OCI-M1 (cell line): ENCODE measurements around the gene TMEM201.

Experiments used
- DNase-seq: peaks from one replicate; lab custom pipeline; 2025; lab: John Stamatoyannopoulos, UW

Gene TMEM201

GRCh38 chr1:9580942-9581341 is 7.8 kb upstream of the TMEM201 start:
- no peak for DNase-seq

- no peak for DNase-seq
Observed at GRCh38 chr1:9586147-9586766, 2.5 kb upstream of the TMEM201 start.

- peak; percentile 34 for DNase-seq
Observed at GRCh38 chr1:9589144-9589718, 520 bp downstream of the TMEM201 start.

- DNase-seq = peak; percentile 34
Observed at GRCh38 chr1:9589719-9590157, 1.0 kb downstream of the TMEM201 start.

DNA sequence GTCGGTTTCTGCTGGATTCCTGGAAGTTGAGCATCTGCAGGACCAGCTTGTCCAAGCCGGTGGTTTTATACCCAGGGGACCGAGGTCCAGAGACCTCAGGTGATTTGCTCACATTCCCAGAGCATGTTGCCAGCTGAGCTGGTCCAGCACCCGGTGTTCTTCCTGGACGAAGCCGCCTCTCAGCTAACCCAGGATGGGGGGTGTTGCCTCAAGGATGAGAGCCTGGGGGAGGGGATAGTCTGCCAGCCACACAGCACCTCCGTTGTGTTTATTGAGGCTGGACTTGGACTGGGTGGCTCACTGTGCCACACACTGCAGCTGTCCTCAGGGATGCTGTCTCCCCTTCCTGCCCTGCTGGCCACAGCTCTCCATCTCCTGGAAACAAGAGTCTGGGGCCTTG is 1.5 kb downstream of the TMEM201 start:
- no peak for DNase-seq

DNA sequence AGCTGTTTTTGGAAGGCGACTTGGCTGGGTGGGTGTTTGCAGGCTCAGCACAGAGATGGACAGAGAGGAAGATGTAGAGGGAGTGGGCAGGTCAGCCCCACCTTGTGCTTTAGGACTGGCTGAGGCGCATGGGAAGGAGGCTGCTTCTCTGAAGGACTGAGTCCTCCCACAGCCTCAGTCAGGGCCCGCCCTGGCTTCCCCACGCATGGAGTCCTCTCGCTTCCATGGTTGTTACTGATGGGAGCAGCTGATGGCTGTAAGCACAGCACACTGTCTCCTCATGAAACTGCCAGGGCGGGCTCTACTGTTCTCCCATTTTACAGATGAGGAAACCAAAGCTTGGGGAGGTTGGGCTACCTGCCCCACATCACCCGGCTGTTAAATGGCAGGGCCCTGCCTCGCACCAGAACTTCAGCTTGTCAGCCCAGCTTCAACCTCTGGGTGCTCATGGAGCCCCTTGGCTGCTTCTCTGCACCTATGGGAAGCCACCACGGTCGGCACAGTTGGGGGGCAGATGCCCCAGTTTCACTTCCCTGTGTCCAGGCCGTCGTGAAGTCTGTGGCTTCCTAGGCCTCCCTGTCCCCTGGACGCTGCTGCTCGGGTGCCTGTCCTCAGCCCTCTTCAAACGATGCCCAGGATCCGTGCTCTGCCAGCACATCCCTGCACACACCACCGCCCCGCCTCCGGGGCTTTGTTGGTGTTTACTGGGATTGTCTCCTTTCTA is 2.4 kb downstream of the TMEM201 start:
- no peak for DNase-seq

DNA sequence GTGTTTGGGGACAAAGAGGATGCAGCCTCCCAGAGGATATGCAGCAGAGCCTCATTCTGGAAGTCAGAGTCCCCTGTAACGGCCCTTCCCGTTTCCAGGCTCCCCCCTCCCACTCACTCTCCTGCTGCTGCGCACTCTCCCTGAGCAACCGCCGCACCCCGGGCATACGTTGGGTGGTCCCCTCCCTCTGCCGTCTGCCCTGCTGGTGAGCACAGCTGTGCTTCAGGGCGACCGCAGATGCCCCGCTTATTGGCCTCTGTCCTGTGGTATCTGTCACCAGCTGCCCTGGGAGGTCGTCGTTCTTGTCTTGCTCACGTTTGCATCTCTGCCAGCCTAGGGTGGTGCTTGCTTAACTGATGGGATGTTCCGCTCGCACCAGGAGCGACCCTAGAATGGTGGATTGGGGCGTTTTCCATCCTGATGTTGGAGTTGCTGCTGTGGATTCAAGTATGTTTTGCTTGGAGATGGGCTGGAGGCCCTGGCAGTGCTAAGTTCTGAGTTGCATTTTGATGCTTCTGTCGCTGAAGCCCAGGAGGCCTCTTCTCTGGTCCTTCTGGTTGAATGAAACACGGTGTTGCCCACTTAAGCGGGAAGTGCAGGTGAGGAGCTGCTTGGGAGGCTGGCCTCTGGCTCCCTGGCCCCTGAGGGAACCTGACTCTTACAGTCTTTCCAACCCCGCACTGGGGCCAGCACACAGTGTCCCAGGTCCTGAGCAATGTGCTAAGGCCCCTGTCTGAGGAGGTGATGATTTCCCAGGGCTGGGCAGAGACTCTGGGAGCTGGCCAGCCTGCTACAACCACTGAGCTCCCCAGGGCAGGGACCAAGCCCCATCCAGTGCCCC is 3.2 kb downstream of the TMEM201 start:
- no peak for DNase-seq

- no peak for DNase-seq
Observed at GRCh38 chr1:9592510-9593075, 3.9 kb downstream of the TMEM201 start.

DNA sequence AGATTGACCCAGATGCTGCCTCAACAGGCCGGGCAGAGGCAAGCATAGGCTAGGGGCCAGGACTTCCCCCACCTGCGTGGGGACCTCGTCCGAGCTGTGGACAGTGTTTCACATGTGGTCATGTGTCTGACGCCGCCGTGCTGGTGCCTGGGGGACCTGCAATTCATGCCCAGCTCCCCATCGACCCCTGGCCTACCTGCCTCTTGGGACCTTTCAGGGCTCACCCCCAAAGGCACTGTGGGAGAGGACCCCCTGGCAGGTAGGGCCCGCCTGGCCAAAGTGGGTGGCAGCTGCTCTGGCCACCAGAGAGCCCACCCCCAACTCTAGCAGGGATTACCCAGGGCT is 4.4 kb downstream of the TMEM201 start:
- no peak for DNase-seq

DNA sequence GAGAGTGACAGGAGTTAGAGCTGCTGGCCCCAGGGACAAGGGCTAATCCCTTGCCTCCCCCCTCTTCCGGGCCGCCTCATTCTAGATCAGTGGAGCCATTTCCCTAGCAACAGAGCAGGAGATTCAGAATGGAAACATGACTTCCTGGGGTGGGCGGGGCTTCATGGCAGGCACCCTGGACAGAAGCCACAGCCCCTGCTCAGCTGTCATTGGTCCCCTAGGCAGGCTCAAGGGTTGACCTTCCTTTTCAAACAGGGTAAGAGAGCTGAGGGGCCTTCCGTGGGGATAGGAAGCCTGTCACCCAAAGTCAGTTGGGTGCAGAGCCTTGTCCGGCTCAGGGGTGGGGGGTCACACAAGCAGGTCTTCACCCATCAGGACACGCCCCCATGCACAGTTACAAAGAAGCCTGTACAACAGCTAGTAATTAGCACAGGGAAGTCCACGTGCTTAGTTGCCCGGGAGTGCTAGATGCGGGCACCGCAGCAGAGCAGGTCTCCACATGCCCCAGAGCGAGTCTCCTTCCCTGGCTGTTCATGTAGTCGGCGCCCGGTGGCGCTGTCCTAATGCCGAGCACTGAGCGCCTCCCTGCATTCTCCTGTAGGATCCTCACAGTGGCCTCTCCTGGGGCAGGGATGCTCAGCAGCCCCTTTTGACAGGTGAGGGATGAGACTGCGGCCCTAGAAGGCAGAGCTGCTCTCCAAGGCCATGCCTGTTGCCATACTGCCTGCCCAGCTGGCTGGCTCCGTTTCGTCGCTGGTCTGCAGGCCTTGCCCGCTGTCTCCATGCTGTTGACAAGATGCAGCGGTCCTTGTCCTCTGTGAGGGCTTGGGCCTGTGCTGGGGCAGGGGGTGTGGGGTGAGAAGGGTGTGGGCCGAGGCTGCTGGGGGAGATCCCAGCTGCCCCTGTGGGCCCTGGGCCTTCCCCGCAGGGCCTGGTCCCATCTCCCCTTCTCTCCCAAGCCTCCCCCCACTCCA is 5.1 kb downstream of the TMEM201 start:
- peak; percentile 87 for DNase-seq

- no peak for DNase-seq
Observed at GRCh38 chr1:9594471-9595155, 5.9 kb downstream of the TMEM201 start.

- DNase-seq = no peak
Observed at GRCh38 chr1:9595156-9595967, 6.7 kb downstream of the TMEM201 start.

GRCh38 chr1:9595968-9596340 is 7.2 kb downstream of the TMEM201 start:
- no peak for DNase-seq

DNA sequence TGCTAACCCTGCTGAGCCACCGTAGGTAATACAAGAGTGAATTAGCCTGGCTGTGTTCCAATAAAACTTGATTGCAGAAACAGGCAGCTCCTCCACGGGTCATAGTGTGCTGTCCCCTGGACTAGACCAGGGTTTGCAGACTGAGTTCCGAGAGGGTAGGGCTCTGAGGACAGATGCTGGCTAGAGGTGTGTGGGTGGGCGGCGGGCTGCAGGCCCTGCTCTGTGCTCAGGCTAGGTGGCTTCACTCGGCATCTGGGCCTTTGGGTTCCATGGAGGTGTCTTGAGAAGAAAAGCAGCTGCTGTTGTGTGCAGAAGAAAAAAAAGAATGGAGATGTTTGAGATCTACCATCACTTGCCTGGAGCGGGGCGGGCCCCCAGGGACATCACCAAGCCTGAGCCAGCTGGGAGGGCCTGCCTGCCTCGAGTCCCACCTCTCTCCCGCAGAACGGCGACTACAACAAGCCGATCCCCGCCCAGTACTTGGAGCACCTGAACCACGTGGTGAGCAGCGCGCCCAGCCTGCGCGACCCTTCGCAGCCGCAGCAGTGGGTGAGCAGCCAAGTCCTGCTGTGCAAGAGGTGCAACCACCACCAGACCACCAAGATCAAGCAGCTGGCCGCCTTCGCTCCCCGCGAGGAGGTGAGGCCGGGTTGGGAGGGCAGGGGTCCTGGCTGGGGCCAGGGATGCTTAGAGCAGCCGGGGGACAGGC is 7.9 kb downstream of the TMEM201 start:
- no peak for DNase-seq

GRCh38 chr1:9597361-9598315 is 8.9 kb downstream of the TMEM201 start:
- DNase-seq = no peak

GRCh38 chr1:9598316-9598700 is 9.6 kb downstream of the TMEM201 start:
- DNase-seq = no peak

DNA sequence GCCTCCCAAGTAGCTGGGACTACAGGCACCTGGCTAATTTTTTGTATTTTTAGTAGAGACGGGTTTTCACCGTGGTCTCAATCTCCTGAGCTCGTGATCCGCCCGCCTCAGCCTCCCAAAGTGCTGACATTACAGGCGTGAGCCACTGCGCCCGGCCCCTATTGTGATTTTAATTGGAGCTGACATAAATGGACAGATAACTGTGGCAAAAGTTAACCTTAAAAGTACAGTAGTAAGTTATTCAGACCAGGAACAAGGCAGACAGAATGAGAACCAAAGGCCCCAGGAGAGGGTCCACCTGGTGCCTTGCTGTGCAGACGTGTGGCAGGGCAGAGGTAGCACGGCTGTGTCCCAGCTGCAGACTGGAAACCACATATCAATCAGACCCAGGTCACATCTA is 11.0 kb downstream of the TMEM201 start:
- no peak for DNase-seq
